Psoas muscle (tissue), 8 donors: ENCODE measurements around the gene KIF21B. TPM values are rescaled to one million over a fixed set of nuclear protein-coding genes. Genes with fewer than 3 reads are reported as not detected.

Experiments used
- ATAC-seq, 4 donors: fragments of 200-7000 bp; cut with Tn5 transposase; one replicate each; pipeline ENCODE4 v1.9.1; 2020; ENCODE audit warnings: moderate library complexity in 3 of 4, mild to moderate bottlenecking in 2 of 4
- DNase-seq, 2 donors: peaks; one replicate each; pipeline ENCODE4 v3.0.0-alpha.2; 2020
- H3K27ac ChIP-seq: fragments of 200-600 bp; one replicate; pipeline ENCODE4 v1.8.0; 2022
- H3K27me3 ChIP-seq, 3 donors: fragments of 200-600 bp in 1 of 3; one replicate each; pipeline versions ENCODE4 v1.6.1 to v1.8.0; 2013 to 2022; ENCODE audit warnings: low read length in 2 of 3, mild to moderate bottlenecking in 2 of 3, moderate library complexity in 1 of 3; ENCODE audit not compliant: insufficient read depth in 3 of 3
- H3K36me3 ChIP-seq, 2 donors: fragments of 200-600 bp in 1 of 2; one replicate each; pipeline versions ENCODE4 v1.6.1 to v1.8.0; 2013 to 2022; ENCODE audit warnings: low read depth in 1 of 2, mild to moderate bottlenecking in 1 of 2, moderate library complexity in 1 of 2; ENCODE audit not compliant: insufficient read depth in 1 of 2
- H3K4me1 ChIP-seq: fragments of 200-600 bp; one replicate; pipeline ENCODE4 v1.8.0; 2022
- H3K4me3 ChIP-seq: fragments of 200-600 bp; one replicate; pipeline ENCODE4 v1.8.0; 2022; ENCODE audit warnings: mild to moderate bottlenecking
- H3K9me3 ChIP-seq: fragments of 200-600 bp; one replicate; pipeline ENCODE4 v1.8.0; 2022
- CTCF ChIP-seq: fragments of 200-600 bp; IDR thresholded peaks from one replicate; pipeline ENCODE4 v1.8.0; 2022; ENCODE audit warnings: antibody characterized with exemption
- WGBS, 3 donors: extraction: QIAGEN DNeasy Blood & Tissue Kit; methylation state at CpG; one replicate each; pipeline versions ENCODE4 v1.1.6 to v1.1.7; 2013; 5-methylcytosine and 5-hydroxymethylcytosine counted together
- intact Hi-C, 2 donors: fragments of 100-400 bp; cut with DNase I; formaldehyde crosslinking; loops; one replicate each; pipeline versions ENCODE4 v1.11.0 to v1.14.2; 2022
- polyA plus RNA-seq, 3 donors: library from polyadenylated mRNA; stranded (reverse); fragments of 200-250 nt; gene quantifications; one replicate each; pipeline ENCODE4 v1.2.3, GENCODE V29; 2013
- total RNA-seq, 4 donors: library from RNA; stranded (reverse); fragmentation: NEBNext Ultra II Directional in 2 of 4; extraction: Animal tissue kit (Norgen Biotek cat#: 25700) in 2 of 4; gene quantifications; one replicate each; pipeline versions ENCODE4 v1.2.1 to v1.2.4, GENCODE V29; 2021 to 2023
- donor health status: healthy with polysubstance abuse.
- donor health status: DM: no; HTN: no; CAD: no; lungs with moderate emphysema.
- donor health status: Bipolar disorder and iron deficiency.
- donor health status: healthy.
- donor health status: DM: yes; HTN: yes; CAD: no.
- donor health status: DM: no; HTN: no; CAD: no.
- donor health status: DM: no; HTN: no; CAD: no.
- donor health status: DM: yes; HTN: yes; CAD: no.

KIF21B gene
- total and polyA plus RNA-seq, 7 donors, result 0.04 to 0.81 (median 0.20) TPM

GRCh38 chr1:201004732-201005131 lies 18.8 kb downstream of the KIF21B start:
- no peaks in the 10 kb centered on the region for H3K36me3 ChIP-seq
- ATAC-seq, result no peak
- WGBS, 3 donors, result 91 to 93% (median 93%) methylated on average over 14 of the region's 14 CpGs
- no peak overlapping the region for H3K4me3 ChIP-seq
- TF ChIP-seq CTCF, result no peak
- peaks cover 0 to 1% (median 0%) of the 10 kb centered on the region in 3 donors for H3K27me3 ChIP-seq
- H3K4me1 ChIP-seq, result no peaks in the 10 kb centered on the region
- H3K27ac ChIP-seq, result no peak overlapping the region
- no peak for DNase-seq
- intact Hi-C loops, result no loop called here
- H3K9me3 ChIP-seq, result no peaks in the 10 kb centered on the region

GRCh38 chr1:201004154-201004553 lies 19.4 kb downstream of the KIF21B start:
- intact Hi-C loops, result no loop called here
- H3K9me3 ChIP-seq, result no peaks in the 10 kb centered on the region
- ATAC-seq (no peak), DNase-seq (no peak)
- H3K36me3 ChIP-seq, result no peaks in the 10 kb centered on the region
- no peak for TF ChIP-seq CTCF
- no peaks in the 10 kb centered on the region for H3K4me1 ChIP-seq
- no peak overlapping the region for H3K27ac ChIP-seq
- no peaks in the 10 kb centered on the region for H3K27me3 ChIP-seq
- no peak overlapping the region for H3K4me3 ChIP-seq
- WGBS, 3 donors, result 93 to 97% (median 95%) methylated on average over 6 of the region's 6 CpGs

- no peak for TF ChIP-seq CTCF
- Histone ChIP-seq H3K27me3 (no peaks in the 10 kb centered on the region), H3K27ac (no peak overlapping the region), H3K36me3 (no peaks in the 10 kb centered on the region), H3K9me3 (no peaks in the 10 kb centered on the region), H3K4me3 (no peak overlapping the region), H3K4me1 (no peaks in the 10 kb centered on the region)
- 89 to 97% (median 95%) methylated on average over 1 of the region's 1 CpG for WGBS, 3 donors
- DNase-seq (no peak), ATAC-seq (no peak)
- intact Hi-C loops, result no loop called here
Measured at GRCh38 chr1:201002510-201002909, 21.0 kb downstream of the KIF21B start.

- 59 to 69% (median 66%) methylated on average over 11 of the region's 11 CpGs for WGBS, 3 donors
Measured at GRCh38 chr1:201001962-201002361, 21.6 kb downstream of the KIF21B start.

More at GRCh38 chr1:201001962-201002361, 21.6 kb downstream of the KIF21B start:
- DNase-seq, result peak in 1 of 2 donors; percentile 35
- H3K4me1 ChIP-seq, result no peaks in the 10 kb centered on the region
- H3K4me3 ChIP-seq, result no peak overlapping the region
- no peak overlapping the region for H3K27ac ChIP-seq
- TF ChIP-seq CTCF, result no peak
- H3K27me3 ChIP-seq, result no peaks in the 10 kb centered on the region
- ATAC-seq, result no peak
- no peaks in the 10 kb centered on the region for H3K36me3 ChIP-seq
- H3K9me3 ChIP-seq, result no peaks in the 10 kb centered on the region
- intact Hi-C loops, result no loop called here
